HepG2 (cell line): Measurements from ENCODE around the gene DRG1. TPM values are rescaled to one million over a fixed set of nuclear protein-coding genes. Genes with fewer than 3 reads are reported as not detected.

Experiments used
- DBP ChIP-seq: sonication (generic); formaldehyde crosslinking; IDR thresholded peaks from 2 replicates; pipeline ENCODE4 v1.4.0; 2020; ENCODE audit warnings: missing genetic modification reagents; ENCODE audit errors: not compliant biosample characterization
- KDM6A ChIP-seq: IDR thresholded peaks from 2 replicates; pipeline ENCODE4 v1.6.1; 2016; ENCODE audit warnings: low read depth
- PRDM10 ChIP-seq: sonication (generic); formaldehyde crosslinking; IDR thresholded peaks from 2 replicates; pipeline ENCODE4 v1.4.0; 2020; ENCODE audit warnings: low read depth, missing genetic modification reagents
- RCOR2 ChIP-seq: IDR thresholded peaks from 2 replicates; pipeline ENCODE4 v1.6.1; 2016; ENCODE audit warnings: missing biosample characterization, missing genetic modification reagents
- RFX5 ChIP-seq: IDR thresholded peaks from 2 replicates; pipeline ENCODE4 v1.6.1; 2011; ENCODE audit warnings: low read depth, low read length, improper control_type of control experiment
- RNF2 ChIP-seq: fragments of 450-650 bp; conservative IDR thresholded peaks from 2 replicates; pipeline ENCODE4 v1.6.1; 2016; ENCODE audit warnings: low read depth
- ZBTB33 ChIP-seq: sonication (generic); formaldehyde crosslinking; IDR thresholded peaks from 2 replicates; pipeline ENCODE4 v1.4.0; 2020; ENCODE audit warnings: missing genetic modification reagents
- ZBTB38 ChIP-seq: sonication (generic); formaldehyde crosslinking; IDR thresholded peaks from 2 replicates; pipeline ENCODE4 v1.5.1; 2020; ENCODE audit warnings: mild to moderate bottlenecking, missing genetic modification reagents
- ZNF589 ChIP-seq: sonication (generic); formaldehyde crosslinking; conservative IDR thresholded peaks from 2 replicates; pipeline ENCODE4 v1.8.0; 2022; ENCODE audit warnings: mild to moderate bottlenecking, moderate library complexity, missing genetic modification reagents
- ZNF7 ChIP-seq: IDR thresholded peaks from 2 replicates; pipeline ENCODE4 v1.6.1; 2016; ENCODE audit warnings: missing biosample characterization, missing genetic modification reagents
- polyA plus RNA-seq, 8 experiments: library from polyadenylated mRNA; depleted of rRNA in 3 of 8; stranded (reverse) in 7 of 8; unstranded in 1 of 8; fragments of >200 nt; fragmentation: Illumina TruSeq in 4 of 8; extraction: Trizol in 4 of 8; gene quantifications; 2 replicates each; pipeline versions ENCODE4 v1.2.1 to v1.2.3, GENCODE V29; 2011 to 2016; ENCODE audit warnings: low read depth in 4 of 8, missing spikeins in 1 of 8, mixed read lengths in 1 of 8; ENCODE audit not compliant: insufficient read depth in 1 of 8
- total RNA-seq, 5 experiments: library from RNA; depleted of rRNA; stranded (reverse); fragments of >200 nt; fragmentation: Illumina TruSeq; extraction: Trizol; gene quantifications; 2 replicates each; pipeline ENCODE4 v1.2.3, GENCODE V29; 2016; ENCODE audit warnings: low read depth in 1 of 5
- TF ChIP-seq, protein P1 (sequence below), 2 experiments: fragments of 450-650 bp in 1 of 2; sonication (generic) in 1 of 2; formaldehyde crosslinking in 1 of 2; IDR thresholded peaks; 2 replicates each; pipeline versions ENCODE4 v1.6.1 to v1.8.0; 2016 to 2022; ENCODE audit warnings: antibody characterized with exemption in 1 of 2, mild to moderate bottlenecking in 1 of 2, missing genetic modification reagents in 1 of 2
- TF ChIP-seq, protein P2 (sequence below): sonication (generic); formaldehyde crosslinking; IDR thresholded peaks from 2 replicates; pipeline ENCODE4 v1.4.0; 2020; ENCODE audit warnings: missing genetic modification reagents

Gene DRG1
- total and polyA plus RNA-seq, 2 of the 13 experiments (the other 11 are each of a cell fraction or from before 2014, with no cell fraction given), result 59.0 to 94.8 TPM

DNA sequence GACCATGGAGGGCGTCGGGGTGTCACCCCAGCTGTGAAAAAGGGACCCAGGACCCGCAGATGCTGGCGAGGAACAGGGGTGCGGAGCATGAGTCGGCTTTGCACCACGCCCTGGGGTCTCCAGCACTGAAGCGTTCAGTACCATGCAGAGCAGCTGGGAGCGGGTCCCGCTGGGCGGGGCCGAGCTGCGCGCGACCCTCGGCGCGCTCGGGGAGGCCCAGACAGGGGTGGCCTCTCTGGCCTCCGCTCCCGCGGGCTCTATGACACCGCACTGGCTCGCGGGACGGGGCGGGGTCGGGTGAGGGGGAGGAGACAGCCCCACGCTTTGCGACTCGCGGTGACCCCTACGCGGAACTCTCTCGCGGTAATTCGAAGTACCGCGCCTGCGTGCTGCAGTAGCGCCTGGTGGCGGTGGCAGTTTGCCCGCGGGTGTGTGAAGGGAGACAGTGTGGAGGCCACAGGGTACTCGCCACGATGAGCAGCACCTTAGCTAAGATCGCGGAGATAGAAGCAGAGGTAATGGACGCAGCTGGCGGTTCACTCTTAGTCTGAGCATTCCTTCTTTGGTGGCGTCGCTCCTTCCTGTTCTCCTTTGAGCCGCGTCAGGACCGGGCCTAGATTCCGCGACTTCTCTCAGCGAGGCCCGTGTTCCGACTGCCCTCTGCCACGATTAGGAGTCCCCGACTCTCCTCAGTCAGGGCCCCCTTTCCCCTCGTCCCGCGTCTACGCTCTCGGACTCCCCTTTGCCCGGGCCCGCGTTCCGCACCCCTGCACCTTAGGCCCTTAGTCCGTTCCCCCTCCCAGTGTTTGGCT, at the start of gene DRG1 (continued):
- TF ChIP-seq, protein P1, sequence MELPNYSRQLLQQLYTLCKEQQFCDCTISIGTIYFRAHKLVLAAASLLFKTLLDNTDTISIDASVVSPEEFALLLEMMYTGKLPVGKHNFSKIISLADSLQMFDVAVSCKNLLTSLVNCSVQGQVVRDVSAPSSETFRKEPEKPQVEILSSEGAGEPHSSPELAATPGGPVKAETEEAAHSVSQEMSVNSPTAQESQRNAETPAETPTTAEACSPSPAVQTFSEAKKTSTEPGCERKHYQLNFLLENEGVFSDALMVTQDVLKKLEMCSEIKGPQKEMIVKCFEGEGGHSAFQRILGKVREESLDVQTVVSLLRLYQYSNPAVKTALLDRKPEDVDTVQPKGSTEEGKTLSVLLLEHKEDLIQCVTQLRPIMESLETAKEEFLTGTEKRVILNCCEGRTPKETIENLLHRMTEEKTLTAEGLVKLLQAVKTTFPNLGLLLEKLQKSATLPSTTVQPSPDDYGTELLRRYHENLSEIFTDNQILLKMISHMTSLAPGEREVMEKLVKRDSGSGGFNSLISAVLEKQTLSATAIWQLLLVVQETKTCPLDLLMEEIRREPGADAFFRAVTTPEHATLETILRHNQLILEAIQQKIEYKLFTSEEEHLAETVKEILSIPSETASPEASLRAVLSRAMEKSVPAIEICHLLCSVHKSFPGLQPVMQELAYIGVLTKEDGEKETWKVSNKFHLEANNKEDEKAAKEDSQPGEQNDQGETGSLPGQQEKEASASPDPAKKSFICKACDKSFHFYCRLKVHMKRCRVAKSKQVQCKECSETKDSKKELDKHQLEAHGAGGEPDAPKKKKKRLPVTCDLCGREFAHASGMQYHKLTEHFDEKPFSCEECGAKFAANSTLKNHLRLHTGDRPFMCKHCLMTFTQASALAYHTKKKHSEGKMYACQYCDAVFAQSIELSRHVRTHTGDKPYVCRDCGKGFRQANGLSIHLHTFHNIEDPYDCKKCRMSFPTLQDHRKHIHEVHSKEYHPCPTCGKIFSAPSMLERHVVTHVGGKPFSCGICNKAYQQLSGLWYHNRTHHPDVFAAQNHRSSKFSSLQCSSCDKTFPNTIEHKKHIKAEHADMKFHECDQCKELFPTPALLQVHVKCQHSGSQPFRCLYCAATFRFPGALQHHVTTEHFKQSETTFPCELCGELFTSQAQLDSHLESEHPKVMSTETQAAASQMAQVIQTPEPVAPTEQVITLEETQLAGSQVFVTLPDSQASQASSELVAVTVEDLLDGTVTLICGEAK (IDR thresholded peaks at IDR 0.05), result no peak
- TF ChIP-seq, protein P1 (CRISPR knock-in tag; IDR thresholded peaks at IDR 0.05), result peak; percentile 75
- TF ChIP-seq ZNF7 (CRISPR knock-in tag), result 0 out of 2 replicates have a peak, but pooled peaks have one; percentile 5
- TF ChIP-seq ZNF589, result peak; percentile 93
- TF ChIP-seq RCOR2 (CRISPR knock-in tag), result no peak
- TF ChIP-seq, protein P2, sequence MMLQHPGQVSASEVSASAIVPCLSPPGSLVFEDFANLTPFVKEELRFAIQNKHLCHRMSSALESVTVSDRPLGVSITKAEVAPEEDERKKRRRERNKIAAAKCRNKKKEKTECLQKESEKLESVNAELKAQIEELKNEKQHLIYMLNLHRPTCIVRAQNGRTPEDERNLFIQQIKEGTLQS (CRISPR knock-in tag), result no peak
- TF ChIP-seq KDM6A (CRISPR knock-in tag), result no peak
- TF ChIP-seq RFX5, result no peak
- peak; percentile 89 for TF ChIP-seq ZBTB38
- no peak for TF ChIP-seq PRDM10 (CRISPR knock-in tag)
- TF ChIP-seq DBP (CRISPR knock-in tag), result no peak
- TF ChIP-seq ZBTB33 (CRISPR knock-in tag), result no peak
- TF ChIP-seq RNF2, result no peak
